ENCODE measurements around the gene TAL1. TPM values are rescaled to one million over a fixed set of nuclear protein-coding genes. Genes with fewer than 3 reads are reported as not detected.

Gene TAL1
- total RNA-seq, 4 donors from 2014 or later = 3.1 to 10.0 (median 5.7) TPM

GRCh38 chr1:47235241-47235681 lies 3.2 kb upstream of the TAL1 start:
- Histone ChIP-seq H3K4me1 (peaks cover 0 to 26% (median 13%) of the 10 kb centered on the region in 4 donors), H3K36me3 (no peaks in the 10 kb centered on the region), H3K27ac (no peak overlapping the region), H3K27me3 (peaks cover under 1 to 60% of the 10 kb centered on the region in 2 donors), H3K9me3 (no peaks in the 10 kb centered on the region), H3K4me3 (no peak overlapping the region)
- TF ChIP-seq CTCF (IDR thresholded peaks at IDR 0.05) (no peak), POLR2A (IDR thresholded peaks at IDR 0.05) (no peak), EP300 (IDR thresholded peaks at IDR 0.05) (no peak)
- no peak for DNase-seq (ENCODE audit: low spot score in 2 of 2)
- 25 to 33% methylated on average over 20 to 21 of the region's 21 CpGs for WGBS, 2 donors

- Histone ChIP-seq H3K36me3 (no peaks in the 10 kb centered on the region), H3K4me1 (peaks cover 0 to 40% (median 13%) of the 10 kb centered on the region in 4 donors), H3K27ac (no peak overlapping the region), H3K4me3 (no peak overlapping the region), H3K9me3 (no peaks in the 10 kb centered on the region), H3K27me3 (peaks cover 3 to 72% of the 10 kb centered on the region in 2 donors)
- no peak for DNase-seq (ENCODE audit: low spot score in 2 of 2)
- WGBS, 2 donors = 73 to 78% methylated on average over 6 of the region's 6 CpGs
- no peak for TF ChIP-seq EP300 (IDR thresholded peaks at IDR 0.05)
- no peak for TF ChIP-seq CTCF (IDR thresholded peaks at IDR 0.05)
- no peak for TF ChIP-seq POLR2A (IDR thresholded peaks at IDR 0.05)
Observed at GRCh38 chr1:47233186-47233585, 1.2 kb upstream of the TAL1 start.

GRCh38 chr1:47231301-47232186 lies 481 bp downstream of the TAL1 start:
- WGBS, 2 donors = 3 to 5% methylated on average over 54 to 55 of the region's 62 CpGs
- peak overlapping the region; percentile 13 to 48 (median 36) for H3K4me3 ChIP-seq
- H3K9me3 ChIP-seq = no peaks in the 10 kb centered on the region
- H3K4me1 ChIP-seq = peaks cover 0 to 40% (median 13%) of the 10 kb centered on the region in 4 donors
- DNase-seq (ENCODE audit: low spot score in 2 of 2) = peak in 1 of 2 donors; percentile 40
- peaks cover 3 to 88% of the 10 kb centered on the region in 2 donors for H3K27me3 ChIP-seq
- H3K36me3 ChIP-seq = no peaks in the 10 kb centered on the region
- peak in 1 of 2 donors; percentile 94 for TF ChIP-seq EP300 (IDR thresholded peaks at IDR 0.05)
- TF ChIP-seq POLR2A (IDR thresholded peaks at IDR 0.05) = no peak
- peak overlapping the region in 3 of 4 donors; percentile 37 to 77 (median 42) for H3K27ac ChIP-seq

- Histone ChIP-seq H3K9me3 (no peaks in the 10 kb centered on the region), H3K4me1 (peaks cover 0 to 46% (median 17%) of the 10 kb centered on the region in 4 donors), H3K4me3 (peak overlapping the region; percentile 13 to 48 (median 36)), H3K27me3 (peaks cover 3 to 96% of the 10 kb centered on the region in 2 donors), H3K36me3 (no peaks in the 10 kb centered on the region), H3K27ac (peak overlapping the region in 3 of 4 donors; percentile 37 to 77 (median 42))
- 3 to 8% methylated on average over 17 to 43 of the region's 44 CpGs for WGBS, 2 donors
- DNase-seq (ENCODE audit: low spot score in 2 of 2) = no peak
- TF ChIP-seq CTCF (IDR thresholded peaks at IDR 0.05) (no peak), EP300 (IDR thresholded peaks at IDR 0.05) (no peak), POLR2A (IDR thresholded peaks at IDR 0.05) (no peak)
Observed at GRCh38 chr1:47230692-47231300, 1.2 kb downstream of the TAL1 start.

- peaks cover 0 to 53% (median 24%) of the 10 kb centered on the region in 4 donors for H3K4me1 ChIP-seq
- WGBS, 2 donors = 12 to 13% methylated on average over 23 of the region's 23 CpGs
- H3K36me3 ChIP-seq = no peaks in the 10 kb centered on the region
- no peaks in the 10 kb centered on the region for H3K9me3 ChIP-seq
- H3K27ac ChIP-seq = peak overlapping the region in 3 of 4 donors; percentile 5 to 77 (median 37)
- DNase-seq (ENCODE audit: low spot score in 2 of 2) = no peak
- no peak for TF ChIP-seq EP300 (IDR thresholded peaks at IDR 0.05)
- no peak for TF ChIP-seq CTCF (IDR thresholded peaks at IDR 0.05)
- no peak for TF ChIP-seq POLR2A (IDR thresholded peaks at IDR 0.05)
- peaks cover 3 to 98% of the 10 kb centered on the region in 2 donors for H3K27me3 ChIP-seq
- H3K4me3 ChIP-seq = peak overlapping the region; percentile 13 to 48 (median 36)
Observed at GRCh38 chr1:47229886-47230691, 1.9 kb downstream of the TAL1 start.

Measured in tibial nerve (tissue), 4 donors.